Kidney capillary endothelial cell (primary cell): ENCODE data around the gene UBASH3A.
A peak's percentile ranks its signal among the peaks of the same experiment; 100 is the strongest.

Experiments
- DNase-seq: peaks from one replicate; pipeline ENCODE4 v3.0.0-alpha.2; 2018; ENCODE audit warnings: low spot score

The UBASH3A gene

GRCh38 chr21:42411197-42411869, 7.6 kb downstream of the UBASH3A start:
- DNase-seq, result no peak

- DNase-seq, result no peak
These were observed 8.4 kb downstream of the UBASH3A start for GRCh38 chr21:42411891-42412635.

DNA sequence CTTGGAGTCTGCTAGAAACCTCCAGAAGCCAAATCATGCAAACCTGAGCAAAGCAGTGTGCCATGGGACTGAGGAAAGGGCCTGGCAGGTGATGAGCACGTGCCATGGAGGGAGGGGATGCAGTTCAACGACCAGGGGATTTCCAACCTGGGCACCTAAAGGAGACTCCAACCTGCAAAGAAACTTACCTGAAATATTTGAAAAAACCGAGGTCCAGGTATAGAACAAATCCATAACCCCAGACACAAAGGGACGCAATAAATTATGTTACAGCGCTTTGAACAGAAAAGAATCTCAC, 8.9 kb downstream of the UBASH3A start:
- DNase-seq, result no peak

- DNase-seq, result no peak
These were observed 9.4 kb downstream of the UBASH3A start for GRCh38 chr21:42413093-42413492.

DNA sequence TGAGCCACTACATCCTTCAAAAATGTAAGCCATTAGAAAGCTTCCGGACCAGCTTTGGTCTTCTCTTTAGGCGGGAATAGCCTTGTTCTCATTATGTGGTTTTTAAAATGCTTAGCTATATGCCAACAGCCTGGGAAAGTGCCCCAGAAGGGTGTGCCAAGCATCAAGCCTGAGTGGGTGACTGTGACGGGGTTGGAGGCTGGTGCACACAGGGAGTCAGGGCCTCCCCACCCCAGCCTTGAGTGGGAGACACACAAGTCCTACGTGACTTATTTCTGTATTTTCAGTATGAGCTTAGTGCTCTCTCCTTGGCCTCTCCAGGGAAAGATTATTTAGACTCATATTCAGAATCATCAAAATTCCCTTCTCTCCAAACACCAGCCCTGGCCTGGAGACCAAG, 9.8 kb downstream of the UBASH3A start:
- no peak for DNase-seq

GRCh38 chr21:42414066-42414465, 10.4 kb downstream of the UBASH3A start:
- no peak for DNase-seq

- no peak for DNase-seq
These were observed 10.8 kb downstream of the UBASH3A start for GRCh38 chr21:42414553-42414927.

DNA sequence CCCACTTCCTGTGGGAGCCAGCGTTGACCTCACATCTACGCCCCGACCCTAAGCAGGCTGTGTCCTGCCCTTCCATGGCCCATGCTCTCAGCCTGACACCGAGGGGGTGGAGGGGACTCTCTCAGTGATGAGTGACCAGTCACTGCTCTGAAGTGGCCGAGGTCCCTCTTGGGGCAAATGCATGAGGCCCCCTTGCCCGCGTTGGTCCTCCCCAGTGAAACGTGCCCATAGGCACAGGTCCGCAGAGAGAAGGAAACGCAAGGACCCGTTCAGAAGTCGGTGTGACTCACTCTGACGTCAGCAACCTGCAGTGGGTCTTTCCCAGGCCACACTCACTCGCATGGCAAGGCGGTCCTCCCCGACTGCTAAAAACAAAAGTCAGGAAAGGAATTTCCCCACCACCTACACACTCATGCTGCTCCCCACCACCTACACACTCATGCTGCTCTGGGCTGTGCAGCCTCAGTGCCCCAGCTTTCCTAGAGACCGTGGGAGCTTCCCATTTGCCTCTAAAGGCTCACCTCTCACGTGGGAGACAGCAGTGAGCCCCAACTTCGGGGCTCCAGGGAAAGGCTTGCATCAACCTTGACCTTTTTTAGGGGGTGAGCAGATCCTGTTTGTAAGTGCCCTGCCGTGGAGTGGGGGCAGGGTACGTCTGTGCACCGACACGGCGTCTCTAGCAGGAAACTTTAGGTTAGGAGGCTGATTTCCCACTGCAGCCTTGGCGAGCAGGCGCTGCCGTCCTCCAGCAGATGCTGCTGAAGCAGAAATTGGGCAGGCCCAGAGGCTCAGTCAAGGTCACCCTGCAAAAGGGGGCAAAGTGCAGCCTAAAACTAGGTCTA, 11.4 kb downstream of the UBASH3A start:
- DNase-seq, result no peak

- no peak for DNase-seq
These were observed 13.8 kb downstream of the UBASH3A start for GRCh38 chr21:42417533-42417932.

- no peak for DNase-seq
These were observed 15.2 kb downstream of the UBASH3A start for GRCh38 chr21:42418886-42419285.

GRCh38 chr21:42419845-42420244, 16.1 kb downstream of the UBASH3A start:
- DNase-seq, result no peak

GRCh38 chr21:42421018-42421793, 17.5 kb downstream of the UBASH3A start:
- no peak for DNase-seq

- DNase-seq, result no peak
These were observed 19.5 kb downstream of the UBASH3A start for GRCh38 chr21:42423197-42423675.

DNA sequence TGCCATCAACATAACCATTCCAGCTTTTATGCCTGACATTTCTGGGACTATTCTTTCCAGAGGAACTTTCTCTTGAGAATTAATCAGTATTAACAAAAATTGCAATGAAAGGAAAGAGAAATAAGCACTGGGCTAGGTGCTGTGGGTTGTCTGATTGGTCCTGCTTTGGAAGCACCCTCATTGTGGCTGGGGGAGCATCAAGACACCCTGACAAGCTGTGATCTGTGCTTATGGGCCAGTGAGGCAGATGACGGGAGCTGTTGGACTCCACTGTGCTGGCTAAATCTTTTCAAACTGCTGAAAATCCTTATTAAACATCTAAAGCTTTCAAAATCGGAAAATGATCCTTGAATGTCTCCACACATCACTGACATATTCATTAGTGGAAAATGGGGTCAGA, 20.0 kb downstream of the UBASH3A start:
- no peak for DNase-seq

DNA sequence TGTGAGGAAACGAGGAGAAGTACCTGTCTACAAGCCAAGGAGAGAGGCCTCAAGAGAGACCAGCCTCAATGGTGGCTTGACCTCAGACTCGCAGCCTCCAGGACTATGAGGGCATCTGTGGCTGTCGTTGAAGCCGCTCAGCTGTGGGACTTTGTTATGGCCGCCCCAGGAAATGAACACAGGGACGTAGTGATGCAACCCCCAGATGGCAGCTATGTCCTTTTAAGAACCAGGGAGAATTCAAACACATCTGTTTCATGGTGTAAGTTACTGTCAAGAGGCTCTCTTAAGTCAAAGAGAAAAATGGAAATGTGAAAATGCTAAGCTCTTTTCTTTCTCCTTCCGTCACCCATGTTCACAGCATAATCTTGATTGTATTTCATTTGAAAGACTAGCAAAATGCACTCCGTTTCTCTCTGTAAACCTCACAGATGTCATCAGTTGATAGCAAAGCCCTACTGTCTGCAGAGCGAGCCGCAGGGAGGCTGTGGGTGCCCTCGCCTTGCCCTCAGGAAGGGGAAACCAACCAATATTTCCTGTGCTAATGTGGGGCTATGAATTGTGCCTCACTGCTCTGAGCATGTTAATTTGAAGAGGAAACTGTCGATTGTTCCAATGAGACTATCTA, 21.3 kb downstream of the UBASH3A start:
- peak; percentile 38 for DNase-seq

- DNase-seq, result peak; percentile 4
These were observed 21.9 kb downstream of the UBASH3A start for GRCh38 chr21:42425591-42425990.

- no peak for DNase-seq
These were observed 22.7 kb downstream of the UBASH3A start for GRCh38 chr21:42426424-42426823.

GRCh38 chr21:42426876-42427480, 23.3 kb downstream of the UBASH3A start:
- no peak for DNase-seq

GRCh38 chr21:42427809-42428419, 24.2 kb downstream of the UBASH3A start:
- no peak for DNase-seq

DNA sequence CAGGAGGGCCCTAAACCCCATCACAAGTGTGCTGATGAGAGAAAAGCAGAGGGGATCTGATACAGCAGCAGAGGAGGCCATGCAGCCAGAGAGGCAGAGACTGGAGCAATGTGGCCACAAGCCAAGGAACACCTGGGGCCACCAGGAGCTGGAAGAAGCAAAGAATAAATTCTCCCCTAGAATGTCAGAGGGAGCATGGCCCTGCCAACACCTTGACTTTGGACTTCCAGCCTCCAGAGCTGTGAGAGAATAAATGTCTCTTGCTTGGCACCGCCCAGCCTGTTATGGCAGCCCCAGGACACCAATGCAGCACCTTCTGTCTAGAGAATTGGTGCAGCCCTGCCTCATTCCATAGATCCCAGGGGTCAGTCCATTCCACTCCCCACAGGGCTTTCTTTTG, 25.3 kb downstream of the UBASH3A start:
- DNase-seq, result no peak

DNA sequence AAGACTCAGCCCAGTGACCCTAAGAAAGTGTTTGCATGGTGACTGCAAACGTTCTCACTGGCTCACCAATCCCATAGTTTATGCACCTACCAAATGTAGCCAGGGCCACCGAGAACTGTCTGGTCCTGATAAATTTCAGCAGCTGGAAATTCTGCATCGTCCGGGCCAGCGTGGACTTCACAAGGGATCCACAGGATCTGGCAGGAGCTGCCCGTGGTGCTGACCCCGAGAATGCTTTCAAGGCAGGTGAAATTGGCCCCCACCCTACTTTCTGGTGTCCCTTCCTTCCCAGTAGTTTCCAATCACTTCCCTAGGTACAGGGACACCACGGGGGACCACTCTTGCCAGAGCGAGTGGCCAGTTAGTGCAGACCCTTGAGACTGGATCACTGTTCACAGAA, 26.2 kb downstream of the UBASH3A start:
- DNase-seq, result no peak
